Osteoblast (primary cell): Measurements from ENCODE around the gene FUBP3. TPM values are rescaled to one million over a fixed set of nuclear protein-coding genes. Genes with fewer than 3 reads are reported as not detected.

Experiments
- DNase-seq: peaks from one replicate; pipeline ENCODE4 v3.0.0; 2011; ENCODE audit warnings: low spot score, mixed read lengths; ENCODE audit not compliant: insufficient read length; ENCODE audit errors: missing footprints
- H2AFZ ChIP-seq: 2 replicates; pipeline ENCODE4 v1.6.0; 2011; ENCODE audit warnings: mild to moderate bottlenecking, low read length
- H3K27ac ChIP-seq: 2 replicates; pipeline ENCODE4 v1.5.1; 2011; ENCODE audit warnings: mild to moderate bottlenecking, low read depth, low read length, moderate library complexity
- H3K27me3 ChIP-seq: 2 replicates; pipeline ENCODE4 v1.6.0; 2012; ENCODE audit warnings: mild to moderate bottlenecking, control low read depth, inconsistent platforms, low read length, moderate library complexity; ENCODE audit not compliant: insufficient read depth
- H3K36me3 ChIP-seq: 2 replicates; pipeline ENCODE4 v1.5.1; 2011; ENCODE audit warnings: mild to moderate bottlenecking, low read length, control low read depth, moderate library complexity; ENCODE audit not compliant: insufficient read depth
- H3K4me1 ChIP-seq: 2 replicates; pipeline ENCODE4 v1.5.1; 2011; ENCODE audit warnings: mild to moderate bottlenecking, low read length, control low read depth, moderate library complexity; ENCODE audit not compliant: insufficient read depth
- H3K4me2 ChIP-seq: 2 replicates; pipeline ENCODE4 v1.6.0; 2011; ENCODE audit warnings: mild to moderate bottlenecking, low read length; ENCODE audit not compliant: insufficient read depth
- H3K4me3 ChIP-seq: fragments of 200-600 bp; sonication (generic); 3 replicates; pipeline ENCODE4 v1.5.1; 2012; ENCODE audit warnings: mild to moderate bottlenecking, low read length, inconsistent platforms; ENCODE audit not compliant: insufficient read depth
- H3K79me2 ChIP-seq: 2 replicates; pipeline ENCODE4 v1.6.0; 2012; ENCODE audit warnings: mild to moderate bottlenecking, low read length, control low read depth, inconsistent platforms; ENCODE audit not compliant: insufficient read depth
- H3K9me3 ChIP-seq: 2 replicates; pipeline ENCODE4 v1.5.1; 2011; ENCODE audit warnings: low read depth, low read length, control low read depth
- H4K20me1 ChIP-seq: 2 replicates; pipeline ENCODE4 v1.6.0; 2012; ENCODE audit warnings: mild to moderate bottlenecking, low read length, control low read depth; ENCODE audit not compliant: insufficient read depth
- CTCF ChIP-seq: IDR thresholded peaks from 2 replicates; pipeline ENCODE4 v1.5.1; 2011; ENCODE audit warnings: mild to moderate bottlenecking, low read depth, low read length, moderate library complexity; ENCODE audit errors: extremely low read depth
- total RNA-seq: library from RNA; depleted of rRNA; stranded (reverse); fragments of >200 nt; gene quantifications from 2 replicates; pipeline ENCODE4 v1.2.3, GENCODE V29; 2012

FUBP3 gene
- total RNA-seq, 1 donor: 45.6 TPM

DNA sequence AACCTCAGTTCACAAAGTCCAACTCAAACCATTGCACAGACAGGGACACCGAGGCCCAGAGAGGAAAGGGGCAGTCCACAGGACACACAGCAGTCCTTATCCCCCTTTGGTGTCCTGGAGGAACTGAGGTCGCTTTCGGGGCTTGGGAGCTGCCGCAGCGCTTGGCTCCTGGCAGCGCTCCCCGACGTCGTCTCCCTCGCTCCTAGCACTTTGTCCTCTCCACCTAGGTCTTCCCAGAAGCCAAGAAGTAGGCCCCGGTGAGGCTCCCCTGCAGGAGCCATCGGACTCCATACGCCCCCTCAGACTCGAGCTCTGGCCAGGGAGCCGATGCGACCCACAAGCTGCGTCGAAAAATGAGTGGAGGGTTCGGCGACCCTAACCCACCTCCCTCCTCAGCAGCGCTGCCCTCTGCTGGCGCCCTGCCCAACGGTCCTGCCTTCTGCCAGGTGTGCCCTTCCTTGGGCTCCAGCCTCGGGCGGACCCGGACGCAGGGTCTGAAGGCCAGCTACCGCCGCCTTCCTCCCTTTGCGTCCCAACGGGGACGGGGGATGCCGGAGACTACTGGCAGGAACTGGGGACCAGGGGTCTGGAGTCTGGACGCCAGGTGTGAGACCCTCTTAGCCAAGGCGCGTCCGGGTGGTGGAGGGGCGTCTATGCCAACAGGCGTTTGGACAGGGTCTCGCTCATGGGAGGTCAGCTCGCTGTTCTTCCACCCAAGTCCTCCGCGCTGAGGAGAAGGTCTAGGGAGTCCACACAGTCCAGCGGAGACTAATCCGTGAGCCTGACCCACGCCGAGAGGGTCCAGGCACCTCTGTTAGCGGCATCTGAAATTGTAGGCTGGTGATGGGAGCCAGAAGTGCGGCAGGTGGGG lies 83.0 kb downstream of the FUBP3 start:
- H4K20me1 ChIP-seq: no peaks in the 10 kb centered on the region
- TF ChIP-seq CTCF: no peak
- H2AFZ ChIP-seq: no peak overlapping the region
- no peaks in the 10 kb centered on the region for H3K4me1 ChIP-seq
- H3K27me3 ChIP-seq: peaks cover 94% of the 10 kb centered on the region
- H3K9me3 ChIP-seq: no peaks in the 10 kb centered on the region
- H3K36me3 ChIP-seq: no peaks in the 10 kb centered on the region
- H3K27ac ChIP-seq: no peak overlapping the region
- no peak overlapping the region for H3K4me2 ChIP-seq
- no peaks in the 10 kb centered on the region for H3K79me2 ChIP-seq
- DNase-seq: peak; percentile 88
- H3K4me3 ChIP-seq: no peak overlapping the region

DNA sequence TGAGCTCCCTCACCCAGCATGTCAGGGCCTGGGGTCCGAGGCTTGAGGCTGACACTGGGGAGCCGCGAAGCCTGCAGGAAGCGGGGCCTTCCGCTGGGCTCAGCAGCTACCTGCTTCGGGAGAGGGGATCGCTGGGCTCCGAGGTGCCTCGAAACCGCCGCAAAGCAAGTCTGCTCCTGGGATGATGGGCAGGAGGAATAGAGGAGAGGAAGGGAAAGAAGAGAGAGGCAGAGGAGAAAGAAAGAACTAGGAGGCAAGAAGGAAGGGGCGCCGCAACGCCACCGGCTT lies 83.5 kb downstream of the FUBP3 start:
- no peak overlapping the region for H3K27ac ChIP-seq

DNA sequence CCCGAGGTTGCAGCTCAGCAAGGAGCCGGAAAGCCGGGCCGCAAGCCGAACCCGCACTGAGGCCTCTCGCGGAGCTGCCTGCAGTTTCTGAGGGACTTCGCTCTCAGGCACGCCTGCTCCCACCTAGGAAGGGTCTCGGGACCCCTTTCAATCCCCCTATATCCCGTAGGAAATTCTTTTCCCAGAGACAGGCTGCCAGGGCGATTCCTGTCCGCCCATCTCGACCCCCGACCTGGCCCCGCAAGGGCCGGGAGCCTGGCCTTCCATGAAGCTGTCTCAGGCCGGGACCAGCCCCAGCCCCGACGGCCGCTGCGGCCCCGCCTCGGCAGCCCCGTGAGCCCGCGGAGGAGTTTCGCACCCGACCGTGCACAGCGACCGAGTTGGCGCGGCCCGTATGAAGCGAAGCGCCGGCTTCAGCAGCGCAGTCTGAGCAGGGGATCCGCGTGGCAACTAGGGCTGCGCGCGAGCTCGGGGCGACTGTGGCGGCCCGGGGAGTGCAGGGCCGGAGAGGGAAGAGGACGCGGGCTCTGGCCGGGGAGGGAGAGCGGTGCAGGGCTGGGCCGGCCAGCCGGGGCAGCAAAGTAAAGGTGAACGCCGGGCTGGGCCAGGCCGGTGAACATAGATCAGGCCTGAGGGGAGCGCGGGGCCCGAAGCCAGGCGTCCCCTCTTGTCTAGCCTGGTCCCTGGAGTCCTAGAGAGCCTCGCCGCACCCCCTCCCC lies 84.0 kb downstream of the FUBP3 start:
- Histone ChIP-seq H3K27me3 (peaks cover 96% of the 10 kb centered on the region), H3K27ac (no peak overlapping the region), H3K36me3 (no peaks in the 10 kb centered on the region), H4K20me1 (no peaks in the 10 kb centered on the region), H3K9me3 (no peaks in the 10 kb centered on the region), H3K79me2 (no peaks in the 10 kb centered on the region), H3K4me2 (no peak overlapping the region), H2AFZ (no peak overlapping the region), H3K4me1 (no peaks in the 10 kb centered on the region), H3K4me3 (no peak overlapping the region)
- no peak for TF ChIP-seq CTCF
- peak; percentile 92 for DNase-seq

More for the DNA sequence above, 83.5 kb downstream of the FUBP3 start:
- DNase-seq: peak; percentile 84
- no peak for TF ChIP-seq CTCF
- H3K36me3 ChIP-seq: no peaks in the 10 kb centered on the region
- H3K4me2 ChIP-seq: no peak overlapping the region
- no peaks in the 10 kb centered on the region for H3K4me1 ChIP-seq
- H2AFZ ChIP-seq: no peak overlapping the region
- H3K79me2 ChIP-seq: no peaks in the 10 kb centered on the region
- no peaks in the 10 kb centered on the region for H4K20me1 ChIP-seq
- peaks cover 96% of the 10 kb centered on the region for H3K27me3 ChIP-seq
- H3K9me3 ChIP-seq: no peaks in the 10 kb centered on the region
- no peak overlapping the region for H3K4me3 ChIP-seq

DNA sequence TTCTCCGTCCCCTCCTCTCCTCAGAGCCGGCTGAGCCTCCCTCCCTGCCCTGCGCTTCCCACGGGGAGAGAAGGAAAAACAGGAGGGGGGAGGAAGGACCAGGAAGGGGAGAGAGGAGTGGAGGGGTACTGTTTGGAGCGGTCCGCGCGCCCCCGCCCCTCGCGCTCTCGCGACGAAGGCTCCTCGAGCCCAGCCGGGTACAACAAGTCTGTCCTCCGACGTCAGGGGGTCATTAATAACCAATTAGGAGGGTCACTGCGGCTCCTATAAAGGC lies 84.5 kb downstream of the FUBP3 start:
- no peak for DNase-seq
- Histone ChIP-seq H3K27me3 (peaks cover 91% of the 10 kb centered on the region), H4K20me1 (no peaks in the 10 kb centered on the region), H3K36me3 (no peaks in the 10 kb centered on the region), H3K27ac (no peak overlapping the region), H3K4me2 (no peak overlapping the region), H3K9me3 (no peaks in the 10 kb centered on the region), H3K4me3 (no peak overlapping the region), H3K79me2 (no peaks in the 10 kb centered on the region), H2AFZ (no peak overlapping the region), H3K4me1 (no peaks in the 10 kb centered on the region)
- TF ChIP-seq CTCF: no peak
